ENCODE measurements around the gene SHROOM3.
"Not testable (repeated sequence)": the region's sequence is repeated elsewhere in the genome, so short reads cannot be mapped to it uniquely, and the experiment has no call there.

The SHROOM3 gene

DNA sequence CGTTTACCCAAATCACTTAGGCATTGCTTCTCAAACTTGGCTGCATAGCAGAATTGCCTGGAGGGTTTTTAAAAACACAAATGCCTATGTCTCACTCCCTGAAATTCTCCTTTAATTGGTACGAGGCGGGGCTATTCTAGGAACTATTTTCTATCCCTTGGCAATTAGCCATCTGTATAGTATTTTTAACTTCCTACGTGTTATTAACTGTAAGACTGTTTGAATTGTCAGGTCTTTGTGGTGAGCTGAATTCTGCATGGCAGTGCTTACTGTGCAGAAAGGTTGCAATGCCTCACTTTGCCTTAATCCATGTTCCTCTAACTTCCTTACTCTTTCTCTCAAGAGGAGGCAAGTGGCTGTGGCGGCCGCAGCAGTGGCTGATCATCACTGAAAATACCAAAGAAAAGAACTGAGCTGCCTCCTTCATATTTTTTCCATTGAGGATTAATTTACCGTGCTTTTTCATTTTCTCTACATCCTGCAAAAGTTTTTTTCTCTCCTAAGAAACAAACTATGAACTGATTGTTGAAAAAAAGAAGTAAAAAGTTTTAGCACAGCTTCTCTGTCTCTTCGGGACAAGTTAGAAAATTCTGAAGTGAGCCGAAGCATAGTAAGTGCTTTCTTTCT lies at the start of gene SHROOM3:
TSS of gene SHROOM3 (plus strand) at position 329 of the 627 bp plus-strand sequence. CDS start 824 bp downstream, outside the sequence.
- DNase-seq (ENCODE audit: low spot score): no peak

DNA sequence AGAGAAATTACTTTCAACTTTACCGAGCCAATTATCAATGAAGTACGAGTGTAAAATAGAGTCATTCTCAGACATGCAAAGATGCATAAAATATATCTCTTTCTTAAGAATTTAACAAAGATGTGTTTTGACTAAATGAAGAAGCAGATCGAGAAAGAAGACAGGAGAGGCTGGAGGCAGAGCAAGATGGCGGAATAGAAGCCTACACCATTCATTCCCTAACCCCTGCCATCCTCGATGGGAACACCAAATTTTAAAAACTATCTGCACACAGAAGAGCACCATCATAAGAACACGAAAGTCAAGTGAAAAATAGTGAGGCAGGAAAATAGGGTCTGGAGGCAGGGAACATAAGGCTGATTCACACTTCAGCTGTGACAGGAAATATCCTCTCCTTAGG lies 49.1 kb upstream of the SHROOM3 start:
- DNase-seq (ENCODE audit: low spot score): no peak

DNA sequence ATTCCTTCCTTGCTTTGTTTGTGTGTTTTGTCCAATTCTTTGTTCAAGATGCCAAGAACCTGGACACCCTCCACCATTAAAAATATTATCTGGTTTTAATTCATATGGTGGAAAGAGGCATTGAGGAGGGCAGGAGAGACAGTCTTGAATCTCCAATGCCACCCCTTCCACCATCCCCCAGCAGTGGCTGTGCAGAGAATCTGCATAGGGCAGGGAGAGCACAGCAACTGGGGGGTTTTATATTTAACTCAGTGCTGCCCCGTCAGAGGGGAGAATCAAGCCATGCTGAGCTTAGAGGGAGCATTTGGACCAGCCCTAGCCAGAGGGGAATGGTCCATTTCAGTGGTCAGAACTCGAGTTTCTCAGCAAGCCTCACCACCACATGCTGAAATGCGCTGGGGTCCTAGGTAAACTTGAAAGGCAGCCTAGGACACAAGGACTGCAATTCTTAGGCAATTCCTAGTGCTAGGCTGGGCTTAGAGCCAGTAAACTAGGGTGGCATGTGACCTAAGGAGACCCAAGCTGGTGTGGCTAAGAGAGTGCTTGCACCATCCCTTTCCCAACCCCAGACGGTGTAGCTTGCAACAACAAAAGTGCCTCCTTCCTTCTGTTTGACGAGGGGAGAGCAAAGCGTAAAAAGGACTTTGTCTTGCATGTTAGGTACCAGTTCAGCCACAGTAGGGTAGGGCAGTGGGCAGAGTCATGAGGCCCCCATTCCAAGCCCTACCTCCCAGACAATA lies 48.3 kb upstream of the SHROOM3 start:
- DNase-seq (ENCODE audit: low spot score): no peak

DNA sequence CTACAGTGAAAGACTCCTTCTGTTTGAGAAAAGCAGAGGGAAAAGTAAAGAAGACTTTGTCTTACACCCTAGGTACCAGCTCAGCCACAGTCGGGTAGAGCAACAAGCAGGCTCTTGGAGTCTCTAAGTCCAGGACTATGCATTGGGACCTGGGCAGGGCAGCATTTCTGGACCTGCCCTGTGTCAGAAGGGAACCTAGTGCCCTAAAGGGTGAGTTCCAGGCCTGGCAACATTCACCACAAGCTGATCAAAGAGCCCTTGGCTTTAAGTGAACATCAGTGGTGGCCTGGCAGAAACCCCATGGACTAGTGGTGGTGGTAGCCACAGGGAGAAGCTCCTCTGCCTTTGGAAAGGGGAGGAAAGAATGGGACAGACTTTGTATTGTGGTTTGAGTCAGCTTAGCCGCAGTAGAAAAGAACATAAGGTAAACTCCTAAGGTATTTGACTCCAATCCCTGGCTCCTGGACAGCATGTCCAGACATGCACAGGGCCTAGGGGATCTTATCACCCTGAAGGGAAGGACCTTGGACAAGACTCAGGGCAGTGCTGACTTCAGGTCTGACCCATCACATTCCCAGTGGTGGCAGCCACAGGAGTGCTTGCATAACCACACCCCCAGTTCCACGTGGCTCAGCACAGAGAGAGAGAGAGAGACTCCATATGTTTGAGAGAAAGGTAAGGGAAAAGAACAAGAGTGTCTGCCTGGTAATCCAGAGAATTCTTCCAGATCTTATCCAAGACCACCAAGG lies 46.7 kb upstream of the SHROOM3 start:
- DNase-seq (ENCODE audit: low spot score): no peak

DNA sequence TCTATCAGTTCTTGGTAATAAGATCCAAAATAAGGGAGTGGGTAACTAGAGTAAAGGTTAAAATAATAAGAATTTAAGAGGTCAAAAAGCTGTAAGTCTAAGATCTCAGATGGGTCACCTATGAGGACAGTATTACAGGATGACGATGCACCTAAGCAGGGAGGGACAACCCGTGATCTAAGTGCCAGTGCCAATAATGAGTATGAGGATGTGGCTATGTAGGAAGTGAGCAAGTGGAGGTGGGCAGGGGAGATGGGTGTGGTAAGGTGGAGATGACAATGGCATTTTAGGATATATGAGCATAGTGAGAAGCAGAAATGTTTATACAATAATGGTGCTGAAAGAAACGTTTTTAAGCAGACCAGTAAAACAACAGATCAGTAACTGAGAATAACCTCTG lies 33.4 kb upstream of the SHROOM3 start:
- no peak for DNase-seq (ENCODE audit: low spot score)

DNA sequence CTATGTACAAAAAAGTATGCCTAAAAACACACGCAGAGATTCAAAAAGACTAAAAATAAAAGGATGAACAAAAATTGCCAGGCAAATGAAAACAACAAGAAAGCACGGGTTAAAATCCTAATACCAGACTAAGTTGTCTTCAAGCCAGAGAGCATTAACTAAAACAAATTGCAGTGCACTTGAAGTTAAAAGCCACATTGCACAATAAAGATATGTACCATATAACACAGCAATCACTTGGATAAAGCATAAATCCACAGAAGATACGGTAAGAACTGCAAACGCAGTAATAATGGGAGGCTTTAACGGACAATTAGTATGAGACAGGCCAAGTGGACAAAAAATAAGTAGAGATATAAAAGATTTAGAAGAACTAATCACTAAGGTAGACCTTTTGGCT lies 28.9 kb upstream of the SHROOM3 start:
- no peak for DNase-seq (ENCODE audit: low spot score)

DNA sequence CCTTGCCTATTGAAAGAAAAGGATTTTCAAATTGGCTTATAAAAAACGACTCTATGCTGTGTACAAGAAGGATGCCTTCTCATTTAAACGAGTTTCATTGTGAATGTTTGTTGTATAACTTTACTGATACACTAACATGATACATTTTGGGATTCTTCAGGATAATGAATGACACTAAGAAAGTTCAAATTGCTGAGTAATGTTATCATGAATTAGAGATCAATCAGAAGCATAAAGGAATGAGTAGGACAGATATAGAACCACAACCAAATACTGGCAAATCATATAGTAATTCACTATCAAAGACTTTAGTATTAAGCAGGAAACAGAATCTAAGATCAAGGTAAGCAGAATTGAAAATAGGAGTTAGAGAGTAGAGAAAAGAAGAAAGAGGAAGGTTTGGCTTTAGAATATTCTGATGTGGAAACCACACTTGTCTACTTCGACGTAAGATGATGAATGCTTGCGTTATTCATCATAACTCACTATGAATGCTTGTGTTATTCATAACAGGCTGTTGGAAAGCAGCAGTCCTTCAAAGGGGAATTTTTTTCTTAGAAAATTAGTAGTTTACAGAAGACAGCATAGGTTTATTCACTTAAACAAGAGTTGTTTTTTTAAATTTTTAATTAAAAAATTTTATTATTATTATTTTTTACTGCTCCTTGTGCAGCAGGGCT lies 27.4 kb upstream of the SHROOM3 start:
- DNase-seq (ENCODE audit: low spot score): no peak

DNA sequence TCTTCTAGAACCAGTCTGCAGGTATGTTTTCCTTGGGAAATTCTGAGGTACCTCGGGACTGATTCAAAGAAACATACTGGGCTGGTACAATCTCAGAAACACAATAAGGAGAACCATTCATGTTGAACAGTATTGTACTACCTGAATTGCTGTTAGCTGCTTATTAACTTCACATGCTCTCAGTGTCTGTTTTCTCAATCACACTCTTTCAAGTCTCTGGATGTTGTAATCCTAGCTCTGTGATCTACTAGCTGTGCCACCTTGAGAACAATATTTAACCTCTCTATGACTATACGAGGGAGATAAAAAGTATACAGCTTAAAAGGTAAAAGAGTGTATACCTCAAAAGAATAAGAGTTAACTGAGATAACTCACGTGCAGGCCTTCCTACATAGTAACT lies 24.4 kb upstream of the SHROOM3 start:
- DNase-seq (ENCODE audit: low spot score): no peak

DNA sequence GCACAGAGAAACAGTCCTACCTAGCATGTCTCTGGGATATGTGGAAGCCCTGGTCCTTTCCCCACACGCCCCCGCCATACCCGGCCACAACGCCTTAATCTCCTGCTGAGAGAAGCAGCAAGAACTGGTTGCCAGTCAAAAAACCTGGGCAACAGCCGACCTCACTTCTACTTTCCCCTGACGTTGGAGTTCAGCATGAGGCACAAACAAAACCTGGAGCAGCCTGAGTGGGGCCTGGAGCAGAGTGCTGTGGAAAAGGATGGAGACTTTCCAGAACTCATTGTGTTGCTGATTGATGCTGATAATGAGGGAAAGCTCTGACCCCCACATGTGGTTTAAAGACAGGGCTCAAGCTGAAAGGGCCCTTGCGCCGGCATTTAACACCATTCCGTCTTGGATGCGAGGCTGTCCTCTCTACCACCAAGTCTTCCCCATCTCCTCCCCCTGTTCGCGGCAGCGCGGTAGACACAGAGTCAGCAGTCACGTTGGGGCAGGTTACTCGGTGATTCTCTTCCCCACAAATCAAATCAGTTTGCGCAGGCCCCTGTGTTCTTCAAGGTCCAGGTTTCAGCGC lies 14.8 kb upstream of the SHROOM3 start:
- DNase-seq (ENCODE audit: low spot score): no peak

DNA sequence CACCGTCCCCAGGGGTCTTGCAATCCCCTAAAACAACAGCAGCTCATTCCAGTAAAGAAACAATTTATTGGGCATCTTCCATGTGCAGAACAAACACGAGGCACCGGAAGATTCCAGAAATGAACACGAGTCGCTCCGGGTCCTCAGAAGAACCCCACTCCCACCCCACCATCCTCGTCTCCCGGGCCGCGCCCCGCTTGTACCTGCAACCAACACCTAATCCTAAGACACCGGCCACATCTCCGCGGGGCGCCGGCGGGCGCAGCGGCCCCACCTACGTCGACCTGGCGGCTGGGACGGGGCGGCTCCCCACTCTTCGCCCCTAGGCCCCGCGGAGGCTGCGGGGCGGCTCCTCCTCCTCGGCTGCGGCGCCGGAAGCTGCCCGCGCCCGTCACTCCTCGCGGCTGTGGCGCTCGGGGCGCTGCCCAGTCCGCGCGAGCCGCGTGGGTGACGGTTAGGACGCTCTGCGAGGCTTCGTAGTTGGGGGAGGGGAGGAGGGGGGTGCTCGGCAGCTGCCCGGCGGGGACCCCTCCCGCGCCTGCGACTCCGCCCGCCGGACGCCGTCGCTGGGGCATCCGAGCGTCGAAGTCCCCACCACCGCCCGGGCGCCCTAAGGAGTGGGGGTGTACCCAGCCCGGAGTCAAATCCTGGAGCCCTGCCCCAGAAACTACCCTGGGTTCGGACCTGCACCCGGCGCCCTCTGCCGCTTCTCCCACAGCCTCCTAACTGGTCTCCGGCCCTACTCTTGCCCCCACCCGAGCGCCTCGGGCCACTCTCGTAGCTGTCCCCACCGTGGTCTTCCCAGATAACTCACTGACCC lies 14.1 kb upstream of the SHROOM3 start, which contains the start of gene CCDC158:
TSS of gene CCDC158 (minus strand) at position 380 of the 820 bp plus-strand sequence. CDS start 17,934 bp downstream, outside the sequence.
- DNase-seq (ENCODE audit: low spot score): no peak

DNA sequence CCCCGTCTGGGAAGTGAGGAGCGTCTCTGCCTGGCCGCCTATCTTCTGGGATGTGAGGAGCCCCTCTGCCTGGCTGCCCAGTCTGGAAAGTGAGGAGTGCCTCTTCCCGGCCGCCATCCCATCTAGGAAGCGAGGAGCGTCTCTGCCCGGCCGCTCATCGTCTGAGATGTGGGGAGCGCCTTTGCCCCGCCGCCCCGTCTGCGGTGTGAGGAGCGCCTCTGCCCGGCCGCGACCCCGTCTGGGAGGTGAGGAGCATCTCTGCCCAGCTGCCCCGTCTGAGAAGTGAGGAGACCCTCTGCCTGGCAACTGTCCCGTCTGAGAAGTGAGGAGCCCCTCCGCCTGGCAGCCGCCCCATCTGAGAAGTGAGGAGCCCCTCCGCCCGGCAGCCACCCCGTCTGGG lies 11.9 kb upstream of the SHROOM3 start:
- not testable (repeated sequence) for DNase-seq (ENCODE audit: low spot score)

DNA sequence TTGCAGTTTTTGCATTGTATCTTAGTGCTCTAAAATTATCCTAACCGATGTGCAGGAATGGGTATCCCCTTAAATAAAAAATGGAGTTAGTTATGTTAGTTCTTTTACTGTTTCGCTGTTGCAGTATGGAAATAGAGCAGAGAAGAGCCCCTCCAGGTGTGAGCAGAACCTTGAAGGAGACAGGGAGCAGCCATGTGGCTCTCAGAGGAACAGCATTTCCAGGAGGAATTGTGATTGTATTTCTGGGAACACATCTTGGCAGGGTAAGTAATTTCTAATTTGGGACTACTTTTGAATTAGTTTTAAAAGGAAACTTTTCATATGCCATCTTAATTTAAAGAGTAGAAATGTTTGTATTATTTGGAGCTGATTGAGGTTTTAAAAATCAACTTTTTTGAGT lies 8.8 kb upstream of the SHROOM3 start:
- DNase-seq (ENCODE audit: low spot score): no peak

DNA sequence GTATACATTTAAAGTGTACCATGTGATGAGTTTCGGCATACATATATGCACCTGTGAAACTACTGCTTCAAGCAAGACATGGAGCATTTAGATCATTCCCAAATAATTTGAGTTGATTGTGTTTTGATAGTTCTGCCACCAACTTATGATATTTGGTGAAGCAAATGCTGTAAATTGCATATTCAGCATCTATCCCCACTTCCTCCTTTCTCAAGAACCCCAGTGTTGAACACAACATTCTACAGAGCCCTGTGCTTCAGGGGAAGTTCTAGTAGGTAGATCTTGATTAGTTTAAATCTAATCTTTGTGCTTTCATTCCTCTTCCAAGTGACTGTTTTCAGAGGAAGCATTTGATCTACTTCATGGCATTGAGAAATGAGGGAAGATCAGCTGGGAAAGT lies 5.4 kb upstream of the SHROOM3 start:
- no peak for DNase-seq (ENCODE audit: low spot score)

DNA sequence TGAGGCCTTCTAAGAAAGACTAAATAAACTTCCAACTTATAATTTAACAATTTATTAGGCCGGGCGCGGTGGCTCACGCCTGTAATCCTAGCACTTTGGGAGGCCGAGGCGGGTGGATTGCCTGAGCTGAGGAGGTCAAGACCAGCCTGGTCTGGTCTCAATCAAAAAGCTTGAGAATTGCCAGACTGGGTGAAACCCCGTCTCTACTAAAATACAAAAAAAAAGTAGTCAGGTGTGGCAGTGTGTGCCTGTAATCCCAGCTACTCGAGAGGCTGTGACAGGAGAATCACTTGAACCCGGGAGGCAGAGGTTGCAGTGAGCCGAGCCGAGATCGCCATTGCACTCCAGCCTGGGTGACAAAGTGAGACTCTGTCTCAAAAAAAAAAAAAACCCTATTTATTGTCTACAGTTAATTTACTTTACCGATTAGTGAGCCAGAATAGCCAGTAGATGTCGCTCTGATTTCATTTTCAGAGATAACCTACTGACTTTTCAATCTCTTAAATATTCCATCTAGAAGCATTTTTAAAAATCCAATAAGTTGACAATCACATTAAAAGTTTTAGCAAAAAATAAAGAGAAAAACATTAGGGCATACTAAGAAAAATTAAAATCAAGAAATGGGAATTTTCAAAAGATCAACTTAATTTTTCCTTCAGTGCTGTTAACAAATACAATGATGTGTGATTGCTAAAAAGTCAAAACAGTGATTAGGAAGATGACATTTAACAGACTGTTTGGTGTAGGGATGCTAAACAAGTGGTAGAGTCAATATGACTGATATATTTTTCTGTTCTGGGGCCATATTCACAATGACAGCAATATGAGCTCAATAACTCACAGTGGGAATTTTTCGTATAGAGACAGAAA lies 4.3 kb upstream of the SHROOM3 start:
- DNase-seq (ENCODE audit: low spot score): peak; percentile 30

DNA sequence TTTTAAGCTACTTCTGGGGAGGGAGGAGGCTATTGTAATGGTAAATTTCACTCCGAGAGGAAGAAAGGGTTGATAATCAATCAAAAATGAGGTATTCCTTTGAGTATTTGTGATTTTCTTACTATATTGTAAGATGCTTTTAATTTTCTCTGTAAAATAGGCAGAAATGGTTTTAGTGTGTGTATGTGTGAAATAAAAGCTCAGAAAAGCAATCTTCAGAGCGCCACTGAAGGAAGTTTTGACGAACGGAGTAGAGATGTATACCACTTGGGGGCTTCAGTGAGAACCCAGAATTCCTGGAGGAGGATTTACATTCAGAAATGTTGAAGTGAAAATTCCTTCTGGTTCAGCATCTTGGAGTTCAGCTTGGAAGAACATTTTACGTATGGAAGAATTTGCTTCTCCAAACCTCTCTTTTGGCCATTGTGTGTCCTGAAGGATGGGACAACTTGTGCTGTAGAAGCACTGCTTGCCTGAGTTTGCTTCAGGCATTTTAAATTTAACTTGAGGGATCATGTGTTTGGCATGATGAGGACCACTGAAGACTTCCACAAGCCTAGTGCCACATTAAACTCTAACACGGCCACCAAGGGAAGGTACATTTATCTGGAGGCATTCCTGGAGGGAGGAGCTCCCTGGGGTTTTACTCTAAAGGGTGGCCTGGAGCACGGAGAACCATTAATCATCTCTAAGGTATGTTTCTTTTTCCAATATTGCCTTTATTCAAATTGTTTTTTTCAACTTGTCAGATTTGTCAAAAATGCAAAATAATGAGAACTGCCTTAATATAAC lies 695 bp downstream of the SHROOM3 start:
- no peak for DNase-seq (ENCODE audit: low spot score)

DNA sequence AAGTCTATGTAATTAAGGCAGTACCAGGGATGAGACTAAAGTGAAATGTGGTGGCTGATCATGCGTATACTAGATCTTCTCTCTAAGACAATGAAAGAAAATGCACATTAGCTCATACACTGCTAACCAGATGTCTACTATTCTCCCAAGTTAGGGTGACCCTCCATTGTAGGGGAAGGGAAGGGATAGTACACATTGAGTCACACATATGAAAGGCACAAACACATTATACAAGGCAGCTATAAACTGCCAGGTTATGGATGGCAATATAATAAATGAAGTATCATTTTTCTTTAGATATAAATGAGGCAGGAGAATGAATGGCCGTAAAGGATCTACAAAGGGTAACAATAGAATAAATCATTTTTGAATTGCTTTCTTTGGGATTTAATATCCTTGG lies 4.5 kb downstream of the SHROOM3 start:
- DNase-seq (ENCODE audit: low spot score): no peak

DNA sequence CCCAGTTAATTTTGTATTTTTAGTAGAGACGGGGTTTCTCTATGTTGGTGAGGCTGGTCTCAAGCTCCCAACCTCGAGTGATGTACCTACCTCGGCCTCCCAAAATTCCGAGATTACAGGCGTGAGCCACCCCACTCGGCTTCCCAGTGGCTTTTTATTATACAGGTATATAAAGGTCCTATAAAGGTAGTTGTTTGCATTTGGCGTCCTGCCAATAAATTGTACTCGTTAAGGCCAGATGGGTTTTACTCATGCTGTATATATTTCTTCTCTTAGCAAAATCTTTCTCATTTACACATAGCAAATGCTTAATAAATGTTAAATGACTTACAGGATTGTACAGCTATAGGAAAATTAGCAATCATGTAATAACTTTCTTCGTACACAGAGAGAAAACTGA lies 6.9 kb downstream of the SHROOM3 start:
- no peak for DNase-seq (ENCODE audit: low spot score)

DNA sequence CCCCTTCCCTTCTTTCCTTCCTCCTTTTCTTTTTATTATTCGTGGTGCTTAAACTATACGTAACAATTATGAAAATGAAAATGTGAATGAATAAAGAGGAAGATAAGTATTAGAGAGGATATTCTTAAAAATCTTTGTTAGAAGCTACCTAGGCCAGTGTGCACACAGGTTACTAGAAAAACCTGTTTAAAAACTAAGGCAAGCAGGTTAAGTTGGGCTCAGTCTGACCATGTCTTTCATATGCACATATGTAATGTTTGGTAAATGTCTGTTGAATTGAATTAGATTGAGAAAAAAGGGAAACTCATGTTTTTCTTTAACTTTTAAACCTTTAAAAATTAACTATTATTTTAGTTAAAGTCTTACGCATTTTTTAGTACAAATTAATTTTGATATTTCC lies 7.8 kb downstream of the SHROOM3 start:
- no peak for DNase-seq (ENCODE audit: low spot score)

DNA sequence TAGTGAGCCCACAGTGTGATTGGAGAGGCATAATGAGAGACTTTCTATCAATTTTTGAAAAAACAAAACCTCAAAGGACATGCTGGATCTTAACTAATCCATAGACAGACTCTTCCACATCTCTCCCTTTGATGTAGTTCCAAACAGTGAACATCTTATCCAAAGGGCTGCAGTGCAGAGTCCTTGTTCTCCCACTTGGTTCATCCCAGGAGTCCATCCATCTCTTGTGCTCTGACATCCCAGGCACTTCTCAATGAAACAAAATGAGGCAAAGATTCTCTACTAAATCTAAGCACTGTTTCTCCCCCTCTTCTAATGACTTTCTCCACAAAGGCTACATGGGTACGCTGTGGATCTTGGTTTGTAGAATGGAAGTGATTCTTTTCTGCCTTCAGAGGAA lies 8.3 kb downstream of the SHROOM3 start:
- DNase-seq (ENCODE audit: low spot score): no peak

Measured in activated CD4-positive, alpha-beta T cell treated with anti-CD3 and anti-CD28 coated beads, Interleukin-2, Interleukin-4, amounts not matched to agents 100 ng/mL and 50 ng/mL, durations not matched to agents 16 hours and 8 hours (primary cell).